GM19035 (cell line): ENCODE data around the gene SYNPO2.

Source experiments
- ATAC-seq: cut with Tn5 transposase; IDR thresholded peaks from one replicate; pipeline ENCODE4 v1.9.1; 2021; ENCODE audit not compliant: unreplicated experiment

Gene SYNPO2

DNA sequence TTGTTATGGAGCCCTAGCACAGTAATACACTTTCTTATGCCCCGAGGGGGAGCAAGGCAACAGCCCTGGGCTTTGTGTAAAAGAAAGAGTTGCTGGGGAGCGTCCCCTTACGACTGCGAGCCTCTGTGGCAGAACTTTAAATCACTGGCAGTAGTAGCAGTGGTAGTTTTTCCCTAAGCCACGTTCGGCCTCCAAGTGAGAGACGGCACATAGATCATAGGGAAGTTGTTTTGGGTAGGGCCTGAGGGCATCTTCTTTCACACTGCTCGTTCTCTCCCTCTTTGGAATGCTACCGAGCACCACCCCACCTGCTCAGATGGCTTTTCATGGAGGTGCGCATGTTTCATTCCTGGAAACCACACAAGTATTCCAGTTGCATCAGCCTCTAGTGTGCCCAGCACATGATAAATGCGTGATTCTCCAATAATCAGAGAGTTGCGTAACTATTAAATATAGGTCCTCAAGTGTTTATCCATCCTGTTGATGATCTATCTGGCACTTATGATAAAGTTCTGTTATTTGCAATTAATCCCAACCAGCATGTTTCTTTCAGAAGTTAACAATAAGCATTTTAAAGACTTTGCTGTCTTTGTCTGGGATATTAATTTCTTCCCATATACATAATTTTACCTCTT lies 7.0 kb upstream of the SYNPO2 start:
- no peak for ATAC-seq

DNA sequence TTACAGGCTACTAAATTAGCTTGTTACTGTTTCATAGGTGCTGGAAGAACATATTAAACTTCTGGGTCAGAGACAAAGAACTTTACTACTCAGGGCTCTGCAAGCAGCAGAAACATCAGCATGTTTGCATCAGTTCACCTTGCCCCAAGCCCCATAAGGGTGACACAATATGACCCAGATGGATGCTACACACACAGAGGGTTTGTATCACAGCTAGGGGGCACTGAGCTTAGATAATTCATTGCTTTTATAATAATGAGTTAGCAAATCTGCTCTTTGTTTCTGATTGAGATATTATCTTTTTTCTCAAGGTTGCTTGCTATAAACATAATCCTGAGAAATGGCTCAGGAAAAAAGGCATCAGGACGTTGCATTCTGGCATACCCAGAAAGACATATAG lies 4.8 kb upstream of the SYNPO2 start:
- ATAC-seq = no peak

DNA sequence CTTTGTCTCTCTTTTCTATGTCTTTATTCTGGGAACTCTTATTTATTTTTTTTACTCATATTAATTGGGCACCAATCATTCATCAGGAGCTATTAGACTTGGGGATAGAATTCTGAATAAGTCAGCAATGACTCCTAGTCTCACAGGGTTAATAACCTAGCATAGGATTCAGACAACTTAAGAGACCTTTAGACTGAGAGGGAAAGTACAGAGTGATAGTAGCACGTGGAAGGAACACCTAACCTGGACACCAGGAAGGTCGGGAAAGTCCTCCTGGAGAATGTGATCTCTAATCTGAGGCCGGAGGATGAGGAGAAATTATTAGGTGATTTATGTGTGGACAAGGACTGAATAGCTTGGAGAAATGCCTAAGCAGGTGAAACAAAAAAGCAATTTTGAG lies 3.9 kb upstream of the SYNPO2 start:
- ATAC-seq = no peak

DNA sequence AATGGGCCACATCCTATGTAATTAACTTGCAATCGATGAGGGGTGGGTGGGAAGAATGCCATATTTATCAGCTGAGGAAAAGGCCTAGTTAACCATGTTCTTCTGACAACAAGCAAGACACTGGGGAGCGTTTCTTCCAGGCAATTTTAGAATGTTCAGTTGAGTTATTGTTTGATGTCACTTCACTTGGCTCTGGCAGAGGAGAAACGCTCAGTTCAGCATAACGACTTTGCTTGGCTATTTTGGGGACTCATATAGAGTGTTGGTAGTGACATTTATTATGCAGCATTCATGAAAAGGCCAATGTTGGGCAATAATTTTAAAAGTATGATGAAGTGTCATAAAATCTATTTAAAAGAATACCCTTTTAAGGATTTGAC lies 648 bp downstream of the SYNPO2 start:
- ATAC-seq = no peak

DNA sequence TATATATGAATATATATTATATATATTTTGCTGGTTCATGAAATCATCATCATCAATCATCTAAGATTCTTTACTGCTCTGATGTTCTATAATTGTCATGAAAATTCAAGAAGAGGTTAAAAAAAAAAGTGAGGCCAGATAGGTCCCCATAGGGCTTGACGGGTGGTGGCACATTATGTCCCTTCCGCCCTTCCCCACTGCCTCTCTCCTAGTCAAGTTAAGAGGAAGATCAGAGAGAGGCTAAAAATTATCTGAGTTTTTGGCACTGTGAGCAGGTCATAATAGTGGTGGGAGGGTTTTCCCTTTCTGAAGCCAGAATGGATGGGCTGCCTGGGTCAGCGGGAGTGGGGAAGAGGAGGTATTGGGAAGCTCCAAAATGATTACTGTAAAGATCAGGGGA lies 5.4 kb downstream of the SYNPO2 start:
- no peak for ATAC-seq

DNA sequence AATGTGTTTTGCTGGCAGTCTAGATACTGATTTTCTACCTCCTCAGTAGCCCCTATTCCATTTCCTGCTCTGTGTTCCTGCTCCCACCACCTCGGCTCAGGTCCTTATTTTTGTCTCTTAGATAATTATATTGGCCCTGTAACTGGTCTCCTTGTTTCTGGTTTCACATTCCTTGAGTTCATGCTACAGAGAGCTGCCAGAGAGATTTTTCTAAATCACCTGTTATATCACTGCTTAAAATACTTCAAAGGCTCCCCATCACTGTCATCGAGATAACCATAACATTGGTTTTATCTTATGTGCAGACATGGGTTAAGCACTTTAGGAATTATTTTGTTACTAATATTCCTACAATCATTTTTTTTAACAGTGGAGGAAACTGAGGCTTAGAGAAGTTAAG lies 9.6 kb downstream of the SYNPO2 start:
- no peak for ATAC-seq

DNA sequence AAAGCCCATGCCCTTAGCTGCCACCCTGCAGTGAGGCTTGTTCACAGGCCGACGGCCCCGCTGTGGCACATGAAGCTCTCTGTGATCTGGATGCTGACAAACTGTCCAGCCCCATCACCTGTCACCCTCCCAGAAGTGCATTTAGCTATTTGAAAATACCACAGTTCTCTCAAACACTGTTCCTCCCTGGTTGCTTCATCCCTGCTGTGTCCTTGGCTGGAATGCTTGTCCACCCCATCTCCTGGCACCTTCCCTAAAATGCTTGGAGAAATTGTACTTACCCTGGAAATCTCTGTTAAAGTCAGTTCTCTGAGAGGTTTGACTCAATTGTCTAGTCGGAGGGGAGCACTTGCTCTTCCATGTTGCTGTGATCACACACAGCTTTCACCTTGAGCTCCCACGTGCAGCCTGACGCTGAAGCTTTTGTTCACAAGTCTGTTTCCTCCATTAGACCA lies 10.1 kb downstream of the SYNPO2 start:
- no peak for ATAC-seq

DNA sequence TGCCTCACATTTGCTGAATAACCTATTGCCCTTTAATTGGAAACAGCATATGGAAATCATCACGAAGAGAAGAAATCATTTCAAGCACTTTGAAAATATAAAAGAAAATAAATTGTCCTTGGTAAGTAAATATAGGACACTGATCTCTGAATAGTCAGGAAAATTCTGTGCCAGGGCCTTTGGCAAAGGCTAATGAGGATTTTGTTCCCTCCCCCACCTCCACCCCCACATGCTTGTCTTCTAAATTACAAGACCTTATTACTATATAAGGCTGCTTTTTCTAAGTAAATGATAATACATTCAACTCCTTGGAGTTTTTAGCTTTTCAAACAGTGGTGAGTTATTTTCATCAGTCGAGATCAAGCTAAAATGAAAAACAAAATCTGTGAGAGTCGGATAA lies 15.8 kb downstream of the SYNPO2 start:
- ATAC-seq = no peak

DNA sequence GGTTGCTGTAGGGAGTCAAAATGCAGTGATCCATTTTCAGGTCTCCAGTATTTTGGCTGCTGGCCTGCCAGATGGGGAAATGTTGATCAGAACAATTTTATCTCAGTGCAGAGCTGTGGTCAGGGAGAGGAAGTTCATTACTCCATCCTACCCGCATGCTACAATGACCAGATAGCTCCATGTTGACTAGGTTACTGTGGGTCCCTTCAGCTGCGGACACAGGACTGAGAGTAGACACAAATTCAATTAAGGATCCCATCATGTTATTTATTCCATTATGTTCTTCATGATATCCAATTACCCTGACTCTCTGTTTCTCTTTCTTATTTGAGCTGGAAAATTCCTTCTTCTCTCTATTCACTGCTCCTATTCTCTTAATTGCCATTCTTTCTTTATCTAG lies 16.3 kb downstream of the SYNPO2 start:
- ATAC-seq = no peak

DNA sequence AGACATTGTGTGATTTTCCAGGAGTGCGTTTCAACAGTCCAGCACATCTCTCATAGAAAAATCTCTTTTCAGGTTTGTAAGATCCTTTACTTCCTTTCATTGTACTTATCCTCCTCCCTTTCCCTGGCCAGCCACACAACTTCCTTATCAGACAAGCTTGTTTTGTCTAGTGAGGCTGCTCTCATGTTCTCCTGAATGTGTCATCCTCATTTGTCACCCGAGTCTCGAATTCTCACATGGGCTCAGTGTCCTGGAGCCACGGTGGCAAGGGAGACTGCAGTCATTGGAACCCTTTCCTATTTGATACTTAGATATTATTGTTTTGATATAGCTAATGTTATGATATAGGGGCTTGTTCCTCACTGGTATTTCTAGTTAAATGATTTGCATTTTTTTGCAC lies 16.9 kb downstream of the SYNPO2 start:
- no peak for ATAC-seq

DNA sequence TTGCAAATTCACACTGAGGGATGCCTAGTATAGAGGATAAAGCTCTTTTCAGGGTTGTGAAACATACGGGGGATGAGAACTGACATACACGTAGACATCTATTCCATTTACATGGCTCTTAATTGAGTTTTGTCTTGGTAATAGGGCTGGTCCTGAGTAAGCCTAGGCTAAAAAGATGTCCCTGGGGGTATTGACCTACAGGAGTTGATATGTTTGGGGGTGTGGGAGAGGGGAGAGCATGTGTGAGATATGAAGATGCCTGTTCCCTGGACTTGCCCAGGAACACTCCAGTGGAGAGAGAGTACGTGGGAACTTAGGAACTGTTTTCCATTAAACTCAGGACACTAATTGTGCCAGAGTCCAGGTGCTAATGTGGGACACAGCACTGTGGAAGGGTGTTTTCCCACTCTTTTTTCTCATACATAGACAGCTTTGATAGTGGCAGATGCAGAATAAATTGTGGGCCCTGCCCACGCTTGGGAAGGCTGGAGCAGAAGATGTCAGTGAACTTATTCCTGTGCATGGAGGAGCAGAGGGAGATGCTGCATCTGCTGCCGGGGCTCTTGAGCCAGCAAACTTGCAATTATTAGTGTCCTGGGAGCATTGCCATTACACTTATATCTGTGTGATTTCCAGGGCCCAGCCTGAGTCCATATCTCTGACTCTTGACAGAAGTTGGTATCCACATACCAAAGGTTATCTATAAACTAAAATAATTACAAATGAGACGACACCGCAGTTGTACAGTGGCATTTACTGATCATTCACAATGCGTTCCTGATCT lies 20.7 kb downstream of the SYNPO2 start:
- ATAC-seq = no peak

DNA sequence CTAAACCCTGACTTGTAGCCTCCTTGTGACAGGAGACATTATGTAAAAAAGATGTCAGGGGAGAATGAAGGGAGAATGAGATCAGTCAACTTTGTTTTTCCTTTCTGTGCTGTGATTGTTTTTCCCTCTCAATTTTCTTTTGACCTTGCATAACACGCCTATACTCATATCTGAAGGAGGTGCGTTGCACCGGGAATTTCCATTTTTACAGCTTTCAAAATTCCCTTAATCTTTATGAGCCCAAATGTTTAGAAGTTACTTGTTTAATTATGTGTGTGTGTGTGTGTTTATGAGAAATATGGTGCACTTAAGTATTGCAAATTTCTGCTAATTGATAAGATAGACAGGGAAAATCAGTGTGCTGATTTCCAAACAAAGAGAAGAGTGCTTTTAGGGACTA lies 21.6 kb downstream of the SYNPO2 start:
- ATAC-seq = no peak

DNA sequence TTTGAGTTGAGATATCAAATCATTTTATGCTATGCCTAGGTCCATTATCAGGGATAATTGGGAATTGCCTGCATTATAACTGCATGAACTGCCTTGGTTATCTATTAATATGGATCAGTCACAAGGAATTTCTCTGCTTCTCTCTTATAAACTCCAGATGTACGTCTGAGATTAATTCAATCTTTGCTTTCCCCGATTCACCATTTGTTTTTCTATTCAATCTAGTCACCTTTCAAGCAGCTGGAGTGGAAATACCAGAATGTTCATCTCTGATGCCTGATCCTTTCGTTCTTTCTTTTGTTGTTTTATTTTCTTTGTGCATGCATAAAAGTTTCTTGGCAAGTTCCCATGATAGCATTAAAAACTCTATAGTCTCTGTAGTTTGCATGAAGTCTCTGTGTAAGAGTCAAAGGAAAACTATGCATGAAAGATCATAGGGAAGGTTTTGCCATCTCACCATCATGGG lies 22.6 kb downstream of the SYNPO2 start:
- ATAC-seq = no peak

DNA sequence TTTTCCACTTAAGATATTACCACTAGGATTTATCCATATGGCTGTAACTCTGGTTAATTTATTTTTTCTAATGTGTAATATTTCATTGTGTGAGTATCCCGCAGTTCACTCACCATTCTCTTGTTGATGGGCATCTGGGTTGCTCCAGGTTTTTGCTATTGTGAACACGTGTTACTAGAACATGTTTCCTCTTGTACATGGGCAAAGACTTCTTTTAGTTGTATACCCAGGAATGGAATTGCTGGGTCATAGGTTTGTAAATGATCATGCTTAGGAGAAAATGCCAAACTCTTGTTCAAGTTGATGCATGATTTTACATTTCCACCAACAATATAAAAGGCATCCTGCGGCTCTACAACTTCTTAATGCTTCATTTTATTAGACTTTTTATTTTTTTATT lies 26.8 kb downstream of the SYNPO2 start:
- no peak for ATAC-seq

DNA sequence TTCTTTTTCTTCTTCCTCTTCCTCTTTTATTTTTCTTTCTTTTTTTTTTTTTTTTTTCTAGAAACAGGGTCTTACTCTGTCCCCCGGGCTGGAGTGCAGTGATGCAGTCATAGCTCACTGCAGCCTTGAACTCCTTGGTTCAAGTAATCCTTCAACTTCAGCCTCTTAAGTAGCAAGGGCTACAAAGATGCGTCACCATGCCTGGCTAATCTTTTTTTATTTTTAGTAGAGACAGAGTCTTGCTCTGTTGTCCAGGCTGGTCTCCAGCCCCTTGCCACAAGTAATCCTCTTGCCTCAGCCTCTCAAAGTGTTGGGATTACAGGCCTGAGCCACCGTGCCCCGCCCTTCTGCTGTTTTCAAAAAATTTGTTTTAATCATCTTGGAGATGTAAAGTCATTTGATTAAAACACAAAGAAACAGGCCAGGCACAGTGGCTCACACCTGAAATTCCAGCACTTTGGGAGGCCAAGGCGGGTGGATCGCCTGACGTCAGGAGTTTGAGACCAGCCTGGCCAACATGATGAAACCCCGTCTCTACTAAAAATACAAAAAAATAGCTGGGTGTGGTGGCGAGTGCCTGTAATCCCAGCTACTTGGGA lies 28.1 kb downstream of the SYNPO2 start:
- no peak for ATAC-seq

DNA sequence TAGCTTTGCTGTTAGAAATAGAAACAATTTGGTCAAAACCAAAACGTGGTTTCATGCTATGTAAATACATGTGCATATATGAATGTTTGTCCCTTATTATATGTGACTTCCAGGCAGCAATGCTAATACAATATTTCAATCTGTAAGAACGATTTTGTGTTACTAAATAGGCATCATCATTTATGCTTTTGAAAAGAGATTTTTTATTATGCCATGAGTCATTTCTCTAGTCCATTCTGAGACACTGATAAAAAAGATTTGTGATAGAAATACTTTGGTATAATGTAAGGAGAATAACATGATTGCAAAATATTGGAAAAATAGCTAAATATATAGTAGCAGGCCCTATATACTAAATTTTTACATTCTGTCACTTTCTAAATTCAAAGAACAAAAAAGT lies 28.9 kb downstream of the SYNPO2 start:
- ATAC-seq = no peak

DNA sequence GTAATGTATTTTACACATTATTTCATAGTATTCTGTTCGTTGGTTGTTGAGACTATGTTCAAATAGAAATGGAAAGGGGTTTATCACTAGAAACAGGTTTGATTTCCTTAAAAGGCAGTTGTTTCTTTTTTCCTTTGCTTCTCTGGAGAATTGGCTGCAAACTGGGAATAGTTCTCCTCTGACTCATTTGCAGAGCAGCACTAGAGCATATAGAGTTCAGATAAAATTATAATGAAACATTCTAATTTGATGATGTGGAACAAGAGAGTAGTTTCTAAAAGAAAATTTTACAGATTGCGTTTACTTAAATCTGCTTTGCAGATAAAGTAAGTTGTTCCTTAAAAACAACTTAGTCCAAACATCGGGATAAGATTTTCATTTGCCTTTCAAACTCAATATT lies 29.7 kb downstream of the SYNPO2 start:
- ATAC-seq = no peak

DNA sequence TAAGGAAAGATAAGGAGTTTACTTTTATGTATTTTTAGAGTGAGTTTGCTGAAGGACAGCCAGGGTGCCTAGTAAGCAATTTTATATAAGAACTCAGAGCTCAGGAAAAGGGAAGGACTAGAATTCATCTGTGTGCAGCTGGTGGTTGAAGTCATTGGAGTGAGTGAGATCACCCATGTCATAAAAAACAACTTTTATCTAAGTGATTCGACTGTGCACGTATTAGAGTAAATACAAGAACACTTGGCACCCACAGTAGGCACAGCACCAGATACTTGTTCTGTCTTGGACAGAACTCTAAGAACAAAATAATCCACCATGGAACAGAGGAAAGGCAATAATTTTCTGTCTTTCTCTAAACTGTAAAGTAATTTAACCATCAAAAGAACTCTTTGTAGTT lies 31.6 kb downstream of the SYNPO2 start:
- no peak for ATAC-seq

DNA sequence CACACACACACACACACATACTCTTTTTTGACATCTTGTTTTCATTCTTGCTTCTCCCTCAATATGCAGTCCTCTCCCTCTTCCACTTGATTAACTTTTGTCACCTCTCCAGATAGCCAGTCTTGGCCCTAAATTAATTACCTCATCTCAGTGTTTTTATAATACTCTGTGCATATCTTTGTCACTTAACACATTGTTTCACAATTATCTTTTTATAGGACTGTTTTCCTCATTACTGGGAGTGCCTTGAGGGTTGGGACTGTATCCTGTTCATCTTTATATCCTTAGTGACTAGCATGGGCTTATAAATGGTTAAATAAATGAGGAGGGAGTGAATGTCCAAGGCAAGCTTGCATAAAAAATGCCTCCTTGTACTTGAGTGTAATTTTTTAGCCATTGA lies 33.1 kb downstream of the SYNPO2 start:
- ATAC-seq = no peak

DNA sequence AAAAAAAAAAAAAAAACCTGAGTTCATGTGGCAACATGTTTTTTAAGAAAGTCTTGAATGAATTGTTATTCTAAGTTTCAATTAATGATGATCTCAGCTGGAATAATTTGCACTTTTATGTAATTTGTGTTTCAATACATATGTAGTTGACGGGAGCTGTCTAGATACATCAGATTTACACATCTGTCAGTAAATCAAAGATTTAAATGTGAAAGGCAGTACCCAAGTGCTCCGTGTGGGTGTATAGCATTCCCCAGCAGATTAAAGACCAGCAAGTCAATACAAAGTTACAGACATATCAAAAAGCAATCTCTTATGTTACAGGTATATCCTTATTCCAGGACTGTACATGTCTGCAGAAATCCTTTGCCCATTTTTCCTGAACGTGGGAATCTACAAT lies 35.2 kb downstream of the SYNPO2 start:
- ATAC-seq = no peak

DNA sequence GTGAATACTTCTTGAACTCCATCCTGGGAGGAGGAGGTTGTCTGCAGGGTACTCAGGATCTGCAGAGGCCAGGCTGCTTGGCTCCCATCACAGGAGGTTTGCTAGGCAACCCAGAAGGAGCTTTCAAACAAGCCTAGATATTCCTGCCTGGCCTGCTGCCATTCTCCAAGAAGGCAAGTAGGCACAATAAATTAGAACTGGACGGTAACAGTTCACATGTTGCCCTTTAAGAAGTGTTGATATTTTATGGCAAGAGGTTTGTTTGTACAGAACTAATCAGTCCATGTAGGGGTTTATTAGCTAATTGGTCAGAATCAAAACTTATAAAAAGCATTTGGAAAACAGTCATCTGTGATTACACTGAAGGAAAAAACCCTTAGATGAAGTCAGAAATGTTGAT lies 39.3 kb downstream of the SYNPO2 start:
- ATAC-seq = no peak

DNA sequence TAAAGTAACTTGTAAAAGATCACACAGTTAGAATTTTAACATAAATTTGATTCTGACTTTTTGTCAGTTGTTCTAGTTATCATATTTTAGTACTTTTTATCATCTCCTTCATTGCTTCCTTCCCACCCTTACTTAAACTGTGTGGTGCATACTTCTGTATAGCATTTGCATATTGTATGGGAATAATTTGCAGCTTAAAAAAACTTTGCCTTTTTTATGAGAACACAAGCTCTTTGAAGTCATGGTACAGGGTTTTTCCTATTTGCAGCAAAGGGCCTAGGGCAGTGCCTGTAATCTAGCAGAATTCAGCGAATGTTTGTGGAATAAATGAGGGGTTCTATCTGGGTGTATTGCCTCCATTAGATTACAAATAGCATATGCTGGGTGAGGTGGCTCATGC lies 41.6 kb downstream of the SYNPO2 start:
- no peak for ATAC-seq
